Mesendoderm (in vitro differentiated cells): ENCODE data around the gene TNNC1.

Experiments
- DNase-seq: peaks from one replicate; pipeline ENCODE4 v3.0.0; 2013
- H2AK5ac ChIP-seq: 2 replicates; pipeline ENCODE4 v1.6.1; 2013; ENCODE audit warnings: low read length, inconsistent platforms
- H2BK120ac ChIP-seq: 2 replicates; pipeline ENCODE4 v1.6.1; 2013; ENCODE audit warnings: low read depth, mild to moderate bottlenecking, low read length, moderate library complexity, mixed read lengths
- H2BK15ac ChIP-seq: replicated peaks from 2 replicates; pipeline ENCODE4 v1.6.1; 2013; ENCODE audit warnings: low read depth, mild to moderate bottlenecking, moderate library complexity
- H2BK5ac ChIP-seq: 2 replicates; pipeline ENCODE4 v1.6.1; 2013; ENCODE audit warnings: low read length, inconsistent platforms
- H3K18ac ChIP-seq: 2 replicates; pipeline ENCODE4 v1.6.1; 2013; ENCODE audit warnings: mild to moderate bottlenecking, low read length, mixed read lengths
- H3K23ac ChIP-seq: one replicate; pipeline ENCODE4 v1.6.1; 2013; ENCODE audit warnings: low read length
- H3K27ac ChIP-seq: 2 replicates; pipeline ENCODE4 v1.5.1; 2013; ENCODE audit warnings: low read depth, mild to moderate bottlenecking, inconsistent platforms, low read length, moderate library complexity
- H3K27me3 ChIP-seq: 2 replicates; pipeline ENCODE4 v1.6.1; 2013; ENCODE audit warnings: low read length, control low read depth, mild to moderate bottlenecking, inconsistent platforms; ENCODE audit not compliant: insufficient read depth, poor library complexity
- H3K36me3 ChIP-seq: 2 replicates; pipeline ENCODE4 v1.6.1; 2013; ENCODE audit warnings: low read length, inconsistent platforms; ENCODE audit not compliant: control insufficient read depth, insufficient read depth
- H3K4ac ChIP-seq: one replicate; pipeline ENCODE4 v1.6.1; 2013; ENCODE audit warnings: low read depth, mild to moderate bottlenecking, low read length, moderate library complexity
- H3K4me1 ChIP-seq: 2 replicates; pipeline ENCODE4 v1.6.1; 2013; ENCODE audit warnings: low read depth, low read length, inconsistent platforms; ENCODE audit not compliant: control insufficient read depth
- H3K4me2 ChIP-seq: 2 replicates; pipeline ENCODE4 v1.6.1; 2013; ENCODE audit warnings: low read length
- H3K4me3 ChIP-seq: 2 replicates; pipeline ENCODE4 v1.5.1; 2013; ENCODE audit warnings: mild to moderate bottlenecking, low read length
- H3K56ac ChIP-seq: one replicate; pipeline ENCODE4 v1.6.1; 2013; ENCODE audit warnings: low read length
- H3K79me1 ChIP-seq: 2 replicates; pipeline ENCODE4 v1.6.1; 2013; ENCODE audit warnings: low read length, inconsistent platforms
- H3K79me2 ChIP-seq: 2 replicates; pipeline ENCODE4 v1.6.1; 2013; ENCODE audit warnings: mild to moderate bottlenecking, low read length; ENCODE audit not compliant: control insufficient read depth, insufficient read depth
- H3K9ac ChIP-seq: 2 replicates; pipeline ENCODE4 v1.6.1; 2013; ENCODE audit warnings: low read length, inconsistent platforms
- H4K5ac ChIP-seq: one replicate; pipeline ENCODE4 v1.6.1; 2013; ENCODE audit warnings: low read length
- H4K8ac ChIP-seq: one replicate; pipeline ENCODE4 v1.6.1; 2013; ENCODE audit warnings: low read depth, mild to moderate bottlenecking, control low read depth, low read length, moderate library complexity
- WGBS: extraction: QIAGEN DNeasy Blood & Tissue Kit; methylation state at CpG from one replicate; pipeline ENCODE4 v1.1.7; 2013; ENCODE audit warnings: low lambda C conversion rate, missing lambda C conversion rate; ENCODE audit not compliant: insufficient coverage; ENCODE audit errors: extremely low coverage; 5-methylcytosine and 5-hydroxymethylcytosine counted together

The TNNC1 gene

DNA sequence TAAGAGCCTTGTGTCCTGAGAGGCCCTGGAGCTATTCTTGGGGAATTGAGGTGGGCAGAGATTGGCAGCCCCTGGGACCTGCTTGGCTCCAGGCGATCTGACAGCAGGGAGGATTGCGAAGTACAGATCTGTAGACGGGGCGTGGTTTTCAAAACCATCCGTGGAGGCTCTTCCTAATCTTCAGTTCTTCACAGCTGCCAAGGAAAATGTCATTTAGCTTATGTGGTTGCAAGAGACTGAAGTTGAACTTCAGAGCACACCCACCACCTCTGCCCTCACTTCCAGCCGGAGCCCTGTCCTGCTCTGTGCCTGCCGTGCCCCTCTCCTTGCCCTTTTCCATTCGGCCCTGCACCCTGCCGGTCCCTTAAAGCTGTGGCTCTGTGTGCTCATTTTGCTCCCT lies 14.5 kb upstream of the TNNC1 start:
- Histone ChIP-seq H2BK5ac (no peak overlapping the region), H2AK5ac (no peak overlapping the region), H2BK120ac (no peak overlapping the region), H3K9ac (no peak overlapping the region), H3K23ac (no peak overlapping the region), H3K18ac (no peak overlapping the region), H3K27ac (no peak overlapping the region), H3K79me2 (peaks cover 9% of the 10 kb centered on the region), H3K4ac (no peak overlapping the region), H3K56ac (no peak overlapping the region), H3K4me3 (no peak overlapping the region), H3K36me3 (peaks cover 6% of the 10 kb centered on the region), H4K5ac (no peak overlapping the region), H3K4me2 (no peak overlapping the region), H3K4me1 (no peaks in the 10 kb centered on the region), H2BK15ac (no peak overlapping the region), H4K8ac (no peak overlapping the region), H3K27me3 (no peaks in the 10 kb centered on the region), H3K79me1 (peaks cover 5% of the 10 kb centered on the region)
- no CpG with 5 or more reads among the region's 9 CpGs for WGBS
- DNase-seq = no peak

DNA sequence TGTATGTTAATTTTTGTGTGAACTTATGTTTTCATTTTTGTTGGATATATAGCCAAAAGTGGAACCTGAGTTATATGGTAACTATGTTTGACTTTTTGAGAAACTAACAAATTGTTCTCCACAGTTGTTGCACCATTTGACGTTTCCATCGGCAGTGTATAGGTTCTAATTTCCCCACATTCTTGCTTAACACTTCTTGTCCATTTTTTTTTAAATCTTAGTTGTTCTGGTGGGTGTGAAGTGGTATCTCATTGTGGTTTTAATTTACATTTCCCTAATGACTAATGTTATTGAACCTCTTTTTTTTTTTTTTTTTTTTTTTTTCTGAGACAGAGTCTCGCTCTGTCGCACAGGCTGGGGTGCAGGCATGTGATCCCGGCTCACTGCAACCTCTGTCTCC lies 9.6 kb upstream of the TNNC1 start:
- H3K9ac ChIP-seq = no peak overlapping the region
- H2BK120ac ChIP-seq = no peak overlapping the region
- no peaks in the 10 kb centered on the region for H3K27me3 ChIP-seq
- H3K79me2 ChIP-seq = peaks cover 10% of the 10 kb centered on the region
- H3K79me1 ChIP-seq = peaks cover 9% of the 10 kb centered on the region
- H3K4ac ChIP-seq = no peak overlapping the region
- H2BK15ac ChIP-seq = no peak overlapping the region
- H4K8ac ChIP-seq = no peak overlapping the region
- no peak overlapping the region for H3K18ac ChIP-seq
- H2BK5ac ChIP-seq = no peak overlapping the region
- H3K4me2 ChIP-seq = no peak overlapping the region
- H3K36me3 ChIP-seq = peaks cover 4% of the 10 kb centered on the region
- no peak overlapping the region for H3K27ac ChIP-seq
- no peak overlapping the region for H3K23ac ChIP-seq
- H3K56ac ChIP-seq = no peak overlapping the region
- no peak overlapping the region for H3K4me3 ChIP-seq
- WGBS = no CpG with 5 or more reads among the region's 5 CpGs
- H2AK5ac ChIP-seq = no peak overlapping the region
- DNase-seq = no peak
- H4K5ac ChIP-seq = no peak overlapping the region
- no peaks in the 10 kb centered on the region for H3K4me1 ChIP-seq

DNA sequence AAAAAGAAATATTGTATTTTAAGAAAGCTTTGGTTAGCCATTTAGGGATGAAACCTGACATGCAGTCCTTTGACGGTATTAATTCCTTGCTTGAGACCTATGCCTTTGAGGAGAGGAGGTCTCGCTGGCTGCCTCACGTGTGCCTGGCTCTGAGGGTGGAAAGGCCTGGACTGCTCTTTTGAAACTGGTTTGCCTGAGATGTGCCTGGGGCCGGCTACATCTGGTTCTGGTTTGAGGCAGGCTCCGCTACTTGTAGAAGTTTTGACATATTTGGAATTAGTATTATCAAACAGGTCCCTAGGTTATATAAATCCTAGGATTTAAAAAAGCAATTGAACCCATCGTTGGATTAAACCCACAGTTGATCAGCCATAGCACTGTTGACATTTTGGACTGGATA lies 8.0 kb upstream of the TNNC1 start:
- Histone ChIP-seq H2AK5ac (no peak overlapping the region), H2BK15ac (no peak overlapping the region), H3K79me1 (peaks cover 18% of the 10 kb centered on the region), H3K23ac (no peak overlapping the region), H3K27ac (no peak overlapping the region), H2BK120ac (no peak overlapping the region), H3K27me3 (no peaks in the 10 kb centered on the region), H3K4ac (no peak overlapping the region), H4K5ac (no peak overlapping the region), H3K4me2 (no peak overlapping the region), H4K8ac (no peak overlapping the region), H3K18ac (no peak overlapping the region), H3K9ac (no peak overlapping the region), H3K56ac (no peak overlapping the region), H3K4me1 (peaks cover 1% of the 10 kb centered on the region), H3K4me3 (no peak overlapping the region), H2BK5ac (no peak overlapping the region), H3K36me3 (peaks cover 7% of the 10 kb centered on the region), H3K79me2 (peaks cover 16% of the 10 kb centered on the region)
- DNase-seq = no peak
- no CpG with 5 or more reads among the region's 6 CpGs for WGBS

DNA sequence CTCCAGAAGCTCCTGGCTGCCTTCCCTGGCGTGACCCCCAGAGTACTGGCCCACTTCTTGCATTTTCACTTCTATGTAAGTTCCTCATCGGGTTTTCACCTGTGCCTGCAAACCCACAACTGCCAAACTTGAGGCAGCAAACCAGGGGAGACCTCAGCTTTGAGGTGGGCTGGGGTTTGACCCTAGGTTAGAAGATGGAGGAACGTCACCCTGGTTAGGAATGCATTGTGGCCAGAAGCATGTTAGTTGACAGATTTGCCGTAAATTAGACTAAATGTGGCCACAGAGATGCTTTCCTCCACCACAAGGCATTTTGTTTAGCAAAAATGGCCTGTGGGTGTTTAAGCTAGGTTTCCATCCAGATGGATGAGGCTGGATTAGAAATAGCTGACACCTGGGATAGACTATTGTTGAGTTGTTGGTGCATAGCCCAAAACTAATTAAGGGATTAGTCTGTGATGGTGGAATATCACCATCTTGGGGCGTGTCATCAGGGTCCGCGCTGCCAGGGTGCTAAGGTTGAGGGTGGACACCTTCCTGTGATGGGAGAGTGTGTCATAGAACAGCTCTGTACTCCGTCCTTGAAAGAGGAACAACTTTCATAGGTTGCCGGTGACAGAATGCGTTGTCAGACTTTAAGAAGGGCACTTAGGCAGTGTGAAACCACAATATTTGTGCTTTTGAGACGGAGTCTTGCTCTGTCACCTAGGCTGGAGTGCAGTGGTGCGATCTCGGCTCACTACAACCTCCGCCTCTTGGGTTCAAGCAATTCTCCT lies 5.1 kb upstream of the TNNC1 start:
- no peak overlapping the region for H2AK5ac ChIP-seq
- H3K4me3 ChIP-seq = no peak overlapping the region
- no peak overlapping the region for H3K18ac ChIP-seq
- DNase-seq = no peak
- no peak overlapping the region for H4K8ac ChIP-seq
- H3K23ac ChIP-seq = no peak overlapping the region
- H3K36me3 ChIP-seq = peaks cover 4% of the 10 kb centered on the region
- no peak overlapping the region for H3K4me2 ChIP-seq
- H2BK15ac ChIP-seq = no peak overlapping the region
- peaks cover 22% of the 10 kb centered on the region for H3K79me1 ChIP-seq
- H4K5ac ChIP-seq = no peak overlapping the region
- no peak overlapping the region for H3K56ac ChIP-seq
- no peak overlapping the region for H3K27ac ChIP-seq
- H2BK120ac ChIP-seq = no peak overlapping the region
- no peaks in the 10 kb centered on the region for H3K27me3 ChIP-seq
- H3K4me1 ChIP-seq = peaks cover 7% of the 10 kb centered on the region
- H3K9ac ChIP-seq = no peak overlapping the region
- H3K79me2 ChIP-seq = peaks cover 20% of the 10 kb centered on the region
- no peak overlapping the region for H3K4ac ChIP-seq
- no CpG with 5 or more reads among the region's 14 CpGs for WGBS
- H2BK5ac ChIP-seq = no peak overlapping the region

DNA sequence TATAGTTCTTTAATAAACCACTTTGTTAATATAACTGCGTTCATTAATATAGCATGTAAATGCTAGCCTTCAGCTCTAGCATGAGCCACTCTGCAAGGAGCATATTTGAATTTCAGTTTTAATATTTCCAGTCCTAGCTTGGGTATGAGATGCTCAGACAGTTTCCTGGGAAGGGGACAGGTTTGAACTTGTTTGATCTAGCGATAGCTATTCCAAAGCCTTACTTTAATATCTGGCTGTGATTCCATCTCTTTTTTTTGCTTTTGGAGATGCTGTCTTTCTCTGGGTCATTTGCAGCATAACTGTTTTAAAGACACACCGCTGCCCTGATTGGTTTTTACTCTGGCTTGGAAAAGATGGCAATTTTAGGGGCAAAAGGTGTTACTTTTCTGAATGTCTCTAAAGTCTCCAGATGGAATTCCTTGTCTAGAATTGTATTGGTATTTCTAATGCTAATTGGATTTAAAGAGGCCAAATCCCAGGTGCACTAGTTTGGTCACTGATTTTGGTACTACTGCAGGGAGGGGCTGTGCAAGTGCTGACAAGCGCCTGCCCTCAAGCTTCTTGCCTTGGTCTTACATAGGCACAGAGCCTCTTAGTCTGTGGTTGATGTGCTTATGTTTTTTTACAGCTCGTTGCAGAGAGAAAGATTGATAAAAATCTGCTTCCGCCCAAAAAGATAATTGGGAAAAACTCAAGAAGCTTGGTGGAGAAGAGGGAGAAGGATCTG lies 4.4 kb upstream of the TNNC1 start:
- Histone ChIP-seq H3K79me2 (peaks cover 20% of the 10 kb centered on the region), H3K4me3 (no peak overlapping the region), H3K36me3 (peaks cover 4% of the 10 kb centered on the region), H3K4ac (no peak overlapping the region), H2BK5ac (no peak overlapping the region), H3K9ac (no peak overlapping the region), H3K27me3 (no peaks in the 10 kb centered on the region), H3K56ac (no peak overlapping the region), H3K4me1 (peaks cover 7% of the 10 kb centered on the region), H3K18ac (no peak overlapping the region), H3K23ac (no peak overlapping the region), H2BK120ac (no peak overlapping the region), H3K79me1 (peaks cover 22% of the 10 kb centered on the region), H2AK5ac (no peak overlapping the region), H4K5ac (no peak overlapping the region), H3K4me2 (no peak overlapping the region), H2BK15ac (no peak overlapping the region), H4K8ac (no peak overlapping the region), H3K27ac (no peak overlapping the region)
- DNase-seq = no peak
- WGBS = no CpG with 5 or more reads among the region's 6 CpGs
